Brain microvascular endothelial cell (primary cell): ENCODE results near the gene AKAP13.

Experiments used
- DNase-seq: peaks from one replicate; pipeline ENCODE4 v3.0.0-alpha.2; 2020
- H3K27ac ChIP-seq: fragments of 250-450 bp; sonication (Bioruptor Pico); 2 replicates; pipeline ENCODE4 v1.5.1; 2020; ENCODE audit warnings: mild to moderate bottlenecking, moderate library complexity
- H3K27me3 ChIP-seq: fragments of 250-450 bp; sonication (Bioruptor Pico); replicated peaks from 2 replicates; pipeline ENCODE4 v1.5.1; 2020; ENCODE audit warnings: mild to moderate bottlenecking
- H3K36me3 ChIP-seq: fragments of 250-450 bp; sonication (Bioruptor Pico); replicated peaks from 2 replicates; pipeline ENCODE4 v1.5.1; 2020; ENCODE audit warnings: mild to moderate bottlenecking
- H3K4me3 ChIP-seq: 2 replicates; pipeline ENCODE4 v1.5.1; 2011; ENCODE audit warnings: low read depth, mild to moderate bottlenecking, control low read depth, low read length, moderate library complexity
- in situ Hi-C: cut with HindIII; loops from 2 replicates; pipeline ENCODE4 v1.10.0; 2017; ENCODE audit warnings: low sequenced_read_pairs, low pct_ligation_motif_present
- TF ChIP-seq, protein P1 (sequence below): IDR thresholded peaks from 2 replicates; pipeline ENCODE4 v1.5.1; 2011; ENCODE audit warnings: low read depth, mild to moderate bottlenecking, moderate library complexity, low read length, control low read depth, inconsistent platforms; ENCODE audit errors: missing control alignments

The AKAP13 gene

DNA sequence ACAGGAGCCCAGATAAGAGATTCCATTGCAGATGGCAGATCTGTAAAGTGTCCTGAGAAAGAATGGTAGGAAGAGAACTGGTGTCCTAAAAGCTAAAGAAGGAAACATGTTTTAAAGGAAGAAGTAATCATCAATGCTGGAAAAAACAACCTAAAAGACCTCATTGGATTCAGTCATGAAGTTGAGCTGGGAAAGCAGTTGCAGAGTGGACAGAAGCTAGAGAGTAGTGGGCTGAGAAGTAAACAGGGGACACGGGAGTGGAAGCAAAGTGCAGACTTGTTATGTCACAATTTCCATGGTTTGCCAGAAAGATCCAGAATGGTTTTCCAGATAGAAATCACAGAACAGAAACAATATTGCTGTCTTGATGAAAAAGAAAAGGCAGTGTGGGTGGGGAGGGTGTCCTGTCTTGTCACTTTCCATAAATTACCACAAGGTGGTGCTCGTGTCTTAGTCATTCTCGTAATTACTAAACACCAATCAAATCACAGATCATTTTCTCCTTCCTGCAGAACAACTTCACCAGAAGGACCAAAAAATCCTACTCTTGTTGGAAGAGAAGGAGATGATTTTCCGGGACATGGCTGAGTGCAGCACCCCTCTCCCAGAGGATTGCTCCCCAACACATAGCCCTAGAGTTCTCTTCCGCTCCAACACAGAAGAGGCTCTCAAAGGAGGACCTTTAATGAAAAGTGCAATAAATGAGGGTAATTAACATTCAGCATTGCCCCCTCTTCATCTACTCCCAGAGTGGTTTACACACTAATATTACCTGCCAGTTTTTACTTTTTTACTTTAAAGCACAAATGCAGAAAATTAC is 349.8 kb downstream of the AKAP13 start:
- Histone ChIP-seq H3K27me3 (no peaks in the 10 kb centered on the region), H3K36me3 (peaks cover 34% of the 10 kb centered on the region), H3K4me3 (no peak overlapping the region), H3K27ac (no peak overlapping the region)
- peak; percentile 56 for DNase-seq
- TF ChIP-seq, protein P1, sequence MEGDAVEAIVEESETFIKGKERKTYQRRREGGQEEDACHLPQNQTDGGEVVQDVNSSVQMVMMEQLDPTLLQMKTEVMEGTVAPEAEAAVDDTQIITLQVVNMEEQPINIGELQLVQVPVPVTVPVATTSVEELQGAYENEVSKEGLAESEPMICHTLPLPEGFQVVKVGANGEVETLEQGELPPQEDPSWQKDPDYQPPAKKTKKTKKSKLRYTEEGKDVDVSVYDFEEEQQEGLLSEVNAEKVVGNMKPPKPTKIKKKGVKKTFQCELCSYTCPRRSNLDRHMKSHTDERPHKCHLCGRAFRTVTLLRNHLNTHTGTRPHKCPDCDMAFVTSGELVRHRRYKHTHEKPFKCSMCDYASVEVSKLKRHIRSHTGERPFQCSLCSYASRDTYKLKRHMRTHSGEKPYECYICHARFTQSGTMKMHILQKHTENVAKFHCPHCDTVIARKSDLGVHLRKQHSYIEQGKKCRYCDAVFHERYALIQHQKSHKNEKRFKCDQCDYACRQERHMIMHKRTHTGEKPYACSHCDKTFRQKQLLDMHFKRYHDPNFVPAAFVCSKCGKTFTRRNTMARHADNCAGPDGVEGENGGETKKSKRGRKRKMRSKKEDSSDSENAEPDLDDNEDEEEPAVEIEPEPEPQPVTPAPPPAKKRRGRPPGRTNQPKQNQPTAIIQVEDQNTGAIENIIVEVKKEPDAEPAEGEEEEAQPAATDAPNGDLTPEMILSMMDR = peak; percentile 66
- in situ Hi-C loops = no loop called here

DNA sequence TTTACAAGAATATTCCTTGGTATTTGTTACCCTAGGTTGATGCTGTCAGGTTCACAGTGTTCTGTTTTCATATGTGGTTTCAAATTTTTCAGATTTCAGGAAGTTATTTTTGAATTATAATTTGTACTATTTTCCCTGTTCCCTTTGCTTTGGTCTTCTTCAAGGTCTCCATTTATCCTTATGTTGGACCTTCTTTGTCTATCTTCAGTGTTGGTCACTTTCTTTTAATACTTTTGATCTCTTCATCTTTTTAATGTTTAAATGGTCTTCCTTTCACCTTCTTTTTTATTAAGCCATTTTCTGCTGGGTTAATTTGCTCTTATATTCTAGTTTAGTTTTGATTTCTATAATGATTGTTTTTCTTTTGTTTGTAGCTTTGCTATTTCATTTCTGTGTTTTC is 353.0 kb downstream of the AKAP13 start:
- Histone ChIP-seq H3K27me3 (no peaks in the 10 kb centered on the region), H3K4me3 (no peak overlapping the region), H3K27ac (no peak overlapping the region), H3K36me3 (peaks cover 35% of the 10 kb centered on the region)
- in situ Hi-C loops = no loop called here
- no peak for DNase-seq
- TF ChIP-seq, protein P1 = no peak

DNA sequence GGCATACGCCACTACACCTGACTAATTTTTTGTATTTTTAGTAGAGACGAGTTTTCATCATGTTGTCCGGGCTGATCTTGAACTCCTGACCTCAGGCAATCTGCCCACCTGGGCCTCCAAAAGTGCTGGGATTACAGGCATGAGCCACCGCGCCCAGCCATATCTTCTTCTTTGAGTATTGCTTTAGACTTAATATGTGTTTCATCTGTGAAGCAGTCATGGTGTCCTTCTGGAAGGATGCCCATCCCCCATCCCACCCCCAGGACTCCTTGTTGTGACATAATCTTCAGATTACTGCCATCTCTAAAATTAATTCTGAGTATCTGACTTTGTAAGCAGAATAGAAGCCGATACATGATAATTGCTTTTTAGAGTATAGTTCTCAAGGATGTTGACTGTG is 356.7 kb downstream of the AKAP13 start:
- TF ChIP-seq, protein P1 = no peak
- H3K27ac ChIP-seq = no peak overlapping the region
- H3K36me3 ChIP-seq = peaks cover 39% of the 10 kb centered on the region
- no peak overlapping the region for H3K4me3 ChIP-seq
- no peak for DNase-seq
- H3K27me3 ChIP-seq = no peaks in the 10 kb centered on the region
- in situ Hi-C loops = no loop called here

DNA sequence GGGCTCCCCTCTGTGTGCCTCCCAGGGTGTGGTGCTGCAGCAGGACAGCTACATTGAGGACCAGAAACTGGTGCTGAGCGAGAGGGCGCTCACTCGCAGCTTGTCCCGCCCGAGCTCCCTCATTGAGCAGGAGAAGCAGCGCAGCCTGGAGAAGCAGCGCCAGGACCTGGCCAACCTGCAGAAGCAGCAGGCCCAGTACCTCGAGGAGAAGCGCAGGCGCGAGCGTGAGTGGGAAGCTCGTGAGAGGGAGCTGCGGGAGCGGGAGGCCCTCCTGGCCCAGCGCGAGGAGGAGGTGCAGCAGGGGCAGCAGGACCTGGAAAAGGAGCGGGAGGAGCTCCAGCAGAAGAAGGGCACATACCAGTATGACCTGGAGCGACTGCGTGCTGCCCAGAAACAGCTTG is 360.6 kb downstream of the AKAP13 start:
- TF ChIP-seq, protein P1 = no peak
- peaks cover 56% of the 10 kb centered on the region for H3K36me3 ChIP-seq
- no peak for DNase-seq
- no peak overlapping the region for H3K27ac ChIP-seq
- H3K27me3 ChIP-seq = no peaks in the 10 kb centered on the region
- in situ Hi-C loops = no loop called here
- H3K4me3 ChIP-seq = no peak overlapping the region

DNA sequence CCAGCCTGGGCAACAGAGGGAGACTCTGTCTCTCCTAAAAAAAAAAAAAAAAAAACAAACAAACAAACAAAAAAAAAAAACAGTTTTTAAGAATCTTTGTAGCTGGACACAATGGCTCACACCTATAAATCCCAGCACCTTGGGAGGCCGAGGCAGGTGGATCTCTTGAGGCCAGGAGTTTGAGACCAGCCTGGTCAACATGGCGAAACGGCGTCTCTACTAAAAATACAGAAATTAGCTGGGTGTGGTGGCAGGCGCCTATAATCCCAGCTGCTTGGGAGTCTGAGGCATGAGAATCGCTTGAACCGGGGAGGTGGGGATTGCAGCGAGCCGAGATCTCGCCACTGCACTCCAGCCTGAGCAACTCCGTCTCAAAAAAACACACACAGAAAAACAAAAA is 361.3 kb downstream of the AKAP13 start:
- TF ChIP-seq, protein P1 = no peak
- peaks cover 52% of the 10 kb centered on the region for H3K36me3 ChIP-seq
- H3K27me3 ChIP-seq = no peaks in the 10 kb centered on the region
- H3K4me3 ChIP-seq = no peak overlapping the region
- no peak overlapping the region for H3K27ac ChIP-seq
- in situ Hi-C loops = no loop called here
- no peak for DNase-seq
